Transverse colon (tissue), 4 donors: ENCODE measurements around the gene GALK2. TPM values are rescaled to one million over a fixed set of nuclear protein-coding genes. Genes with fewer than 3 reads are reported as not detected.

Experiments used
- DNase-seq: peaks from one replicate; pipeline ENCODE4 v3.0.0-alpha.2; 2019
- H3K27ac ChIP-seq, 4 donors: fragments of 200-600 bp; sonication (generic); 2 replicates each; pipeline ENCODE4 v1.5.1; 2016 to 2018; ENCODE audit warnings: inconsistent platforms in 4 of 4
- H3K27me3 ChIP-seq: fragments of 200-600 bp; sonication (generic); 2 replicates; pipeline ENCODE4 v1.5.1; 2017; ENCODE audit warnings: inconsistent platforms
- H3K36me3 ChIP-seq, 4 donors: fragments of 200-600 bp; sonication (generic); 2 replicates each; pipeline ENCODE4 v1.5.1; 2017 to 2019; ENCODE audit warnings: inconsistent platforms in 4 of 4
- H3K4me1 ChIP-seq, 4 donors: fragments of 200-600 bp; sonication (generic); 2 replicates each; pipeline ENCODE4 v1.5.1; 2017 to 2020; ENCODE audit warnings: inconsistent platforms in 4 of 4
- H3K4me3 ChIP-seq, 4 donors: fragments of 200-600 bp; sonication (generic); 1 replicate in 1 of 4; 2 replicates in 3 of 4; pipeline versions ENCODE4 v1.5.1 to v1.6.1; 2017 to 2019; ENCODE audit warnings: inconsistent platforms in 4 of 4
- H3K9me3 ChIP-seq, 2 donors: fragments of 200-600 bp; sonication (generic); 2 replicates each; pipeline ENCODE4 v1.5.1; 2017 to 2019; ENCODE audit warnings: inconsistent platforms in 2 of 2
- EP300 ChIP-seq: sonication (generic); formaldehyde crosslinking; IDR thresholded peaks from one replicate; pipeline ENCODE4 v1.6.1; 2017; ENCODE audit warnings: antibody characterized with exemption, low read depth
- POLR2A ChIP-seq: fragments of 450-650 bp; IDR thresholded peaks from one replicate; pipeline ENCODE4 v1.6.1; 2016; ENCODE audit warnings: antibody characterized with exemption, mild to moderate bottlenecking, moderate library complexity
- POLR2AphosphoS5 ChIP-seq, 3 donors: sonication (generic); formaldehyde crosslinking; IDR thresholded peaks; one replicate each; pipeline ENCODE4 v1.6.1; 2016; ENCODE audit warnings: antibody characterized with exemption in 3 of 3
- WGBS, 2 donors: methylation state at CpG; one replicate each; pipeline ENCODE4 v1.1.5; 2018; ENCODE audit warnings: low coverage in 1 of 2; 5-methylcytosine and 5-hydroxymethylcytosine counted together
- in situ Hi-C, 4 donors: fragments of 200-750 bp; cut with MboI; loops; one replicate each; pipeline versions ENCODE4 v1.15.0 to v1.15.1; 2017; ENCODE audit warnings: low sequenced_read_pairs in 3 of 4, low pct_ligation_motif_present in 1 of 4, low pct_unique_long_range_greater_than_20kb in 1 of 4
- intact Hi-C: fragments of 100-400 bp; cut with DNase I; formaldehyde crosslinking; loops from one replicate; pipeline ENCODE4 v1.15.1; 2023; ENCODE audit warnings: low total_unique reads
- total RNA-seq, 4 donors: library from RNA; depleted of rRNA; stranded (reverse); fragments of >200 nt; gene quantifications; one replicate each; pipeline ENCODE4 v1.1.0, GENCODE V29; 2016
- TF ChIP-seq, protein P1 (sequence below), 5 experiments: fragments of 200-600 bp in 3 of 5; fragments of 450-650 bp in 2 of 5; sonication (generic) in 3 of 5; IDR thresholded peaks; 1 replicate in 2 of 5; 2 replicates in 3 of 5; pipeline ENCODE4 v1.5.1; 2016 to 2017; ENCODE audit warnings: antibody characterized with exemption in 5 of 5, inconsistent platforms in 3 of 5, mild to moderate bottlenecking in 2 of 5, moderate library complexity in 1 of 5

Gene GALK2
- total RNA-seq, 4 donors from 2014 or later: 5.6 to 42.6 (median 30.7) TPM

- Histone ChIP-seq H3K36me3 (no peaks in the 10 kb centered on the region), H3K27me3 (no peaks in the 10 kb centered on the region), H3K27ac (peak overlapping the region; percentile 88 to 94 (median 92)), H3K4me3 (peak overlapping the region; percentile 82 to 97 (median 89)), H3K4me1 (peaks cover 0 to 46% (median 17%) of the 10 kb centered on the region in 4 donors), H3K9me3 (no peaks in the 10 kb centered on the region)
- in situ Hi-C loops: loop anchor here in 1 of 4 donors (10.0 kb wide), 1 partner anchor 290 kb away; no protein-coding TSS in a partner anchor
- intact Hi-C loops: no loop called here
- TF ChIP-seq POLR2A: no peak
- no peak for DNase-seq
- 0 to 5% methylated on average over 2 to 7 of the region's 7 CpGs for WGBS, 2 donors
These were observed 15.3 kb upstream of the GALK2 start for GRCh38 chr15:49154799-49155109.

GRCh38 chr15:49155110-49155833, 14.8 kb upstream of the GALK2 start, which contains the start of gene COPS2:
Gene COPS2 (minus strand): TSS chr15:49155599. CDS start chr15:49155578, 21 bp downstream.
- Histone ChIP-seq H3K36me3 (no peaks in the 10 kb centered on the region), H3K4me1 (peaks cover 0 to 45% (median 17%) of the 10 kb centered on the region in 4 donors), H3K9me3 (no peaks in the 10 kb centered on the region), H3K4me3 (peak within 1 kb of the TSS; percentile 82 to 97 (median 89)), H3K27me3 (no peaks in the 10 kb centered on the region), H3K27ac (peak within 1 kb of the TSS; percentile 88 to 94 (median 92))
- 0% methylated on average over 4 to 46 of the region's 46 CpGs for WGBS, 2 donors
- in situ Hi-C loops: loop anchor here in 1 of 4 donors (10.0 kb wide), 1 partner anchor 290 kb away; no protein-coding TSS in a partner anchor
- TF ChIP-seq POLR2AphosphoS5 (IDR thresholded peaks at IDR 0.05) (peak; percentile 80 to 92 (median 90)), POLR2A (peak; percentile 58), EP300 (no peak)
- intact Hi-C loops: no loop called here
- peak; percentile 96 for DNase-seq

DNA sequence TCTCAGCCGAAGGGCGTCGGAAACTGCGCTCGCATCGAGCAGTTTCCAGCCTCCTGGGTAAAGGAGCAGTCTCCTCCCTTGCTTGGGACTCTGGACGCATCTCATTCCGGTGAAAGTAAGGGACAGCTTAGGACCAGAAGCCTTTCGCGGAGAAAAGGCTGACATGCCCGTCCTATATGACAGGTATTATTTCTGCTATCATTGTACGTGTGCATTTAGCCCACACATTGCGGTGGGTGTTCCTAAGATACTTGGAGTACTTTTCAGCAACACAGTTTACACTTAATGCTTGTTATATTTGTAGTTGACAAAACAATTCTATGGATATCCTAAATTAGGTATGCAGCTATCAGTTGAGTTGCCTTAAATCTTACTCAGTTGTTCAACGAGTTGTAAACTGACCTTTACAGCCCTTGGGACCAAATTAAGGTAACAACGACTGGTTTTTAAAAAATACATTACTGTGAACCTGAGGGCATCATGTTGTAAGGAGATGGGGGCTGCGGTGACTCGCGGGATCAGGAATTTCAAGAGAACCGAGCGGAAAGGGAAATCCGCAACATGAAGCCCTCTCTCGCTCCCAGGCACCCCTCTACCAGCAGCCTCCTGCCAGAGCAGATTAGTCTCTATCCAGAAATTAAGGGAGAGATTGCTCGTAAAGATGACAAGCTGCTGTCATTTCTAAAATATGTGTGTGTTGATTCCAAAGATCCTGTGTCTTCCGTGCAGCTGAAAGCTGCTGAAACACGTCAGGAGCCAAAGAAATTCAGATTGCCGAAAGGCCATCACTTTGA, 14.0 kb upstream of the GALK2 start:
- intact Hi-C loops (no loop called here), in situ Hi-C loops (loop anchor here in 1 of 4 donors (10.0 kb wide), 1 partner anchor 291 kb away; no protein-coding TSS in a partner anchor)
- H3K4me3 ChIP-seq: peak overlapping the region; percentile 38 to 97 (median 88)

DNA sequence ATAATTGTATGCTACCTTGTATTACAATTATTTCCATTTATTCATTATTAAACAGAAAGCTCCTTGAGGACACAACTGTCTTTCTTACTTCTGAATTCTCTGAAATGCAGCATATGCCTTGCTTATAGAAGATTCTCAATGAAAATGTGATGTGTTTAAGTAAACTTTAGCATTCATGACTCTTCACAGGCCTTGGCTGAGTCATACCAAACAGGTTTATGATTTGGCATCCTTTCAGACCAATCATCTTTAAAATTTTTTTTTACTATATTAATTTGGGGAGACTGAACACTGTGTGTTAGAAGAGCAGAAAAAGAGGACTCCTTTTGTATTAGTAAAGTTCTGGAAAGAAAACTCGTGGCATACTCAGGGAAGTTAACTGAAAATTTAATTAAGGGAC, 6.4 kb upstream of the GALK2 start:
- no peak for DNase-seq
- 85 to 89% methylated on average over 1 of the region's 1 CpG for WGBS, 2 donors
- no peak overlapping the region for H3K27ac ChIP-seq
- no peaks in the 10 kb centered on the region for H3K4me1 ChIP-seq
- H3K4me3 ChIP-seq: no peak overlapping the region
- intact Hi-C loops (no loop called here), in situ Hi-C loops (no loop called here)
- H3K9me3 ChIP-seq: no peaks in the 10 kb centered on the region
- peaks cover 0 to 4% (median 0%) of the 10 kb centered on the region in 4 donors for H3K36me3 ChIP-seq
- no peaks in the 10 kb centered on the region for H3K27me3 ChIP-seq
- TF ChIP-seq, protein P1, sequence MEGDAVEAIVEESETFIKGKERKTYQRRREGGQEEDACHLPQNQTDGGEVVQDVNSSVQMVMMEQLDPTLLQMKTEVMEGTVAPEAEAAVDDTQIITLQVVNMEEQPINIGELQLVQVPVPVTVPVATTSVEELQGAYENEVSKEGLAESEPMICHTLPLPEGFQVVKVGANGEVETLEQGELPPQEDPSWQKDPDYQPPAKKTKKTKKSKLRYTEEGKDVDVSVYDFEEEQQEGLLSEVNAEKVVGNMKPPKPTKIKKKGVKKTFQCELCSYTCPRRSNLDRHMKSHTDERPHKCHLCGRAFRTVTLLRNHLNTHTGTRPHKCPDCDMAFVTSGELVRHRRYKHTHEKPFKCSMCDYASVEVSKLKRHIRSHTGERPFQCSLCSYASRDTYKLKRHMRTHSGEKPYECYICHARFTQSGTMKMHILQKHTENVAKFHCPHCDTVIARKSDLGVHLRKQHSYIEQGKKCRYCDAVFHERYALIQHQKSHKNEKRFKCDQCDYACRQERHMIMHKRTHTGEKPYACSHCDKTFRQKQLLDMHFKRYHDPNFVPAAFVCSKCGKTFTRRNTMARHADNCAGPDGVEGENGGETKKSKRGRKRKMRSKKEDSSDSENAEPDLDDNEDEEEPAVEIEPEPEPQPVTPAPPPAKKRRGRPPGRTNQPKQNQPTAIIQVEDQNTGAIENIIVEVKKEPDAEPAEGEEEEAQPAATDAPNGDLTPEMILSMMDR (IDR thresholded peaks at IDR 0.05): no peak
- TF ChIP-seq POLR2AphosphoS5 (IDR thresholded peaks at IDR 0.05) (no peak), POLR2A (no peak), EP300 (no peak)

More for the DNA sequence above, 14.0 kb upstream of the GALK2 start:
- Histone ChIP-seq H3K36me3 (no peaks in the 10 kb centered on the region), H3K4me1 (peaks cover 0 to 45% (median 17%) of the 10 kb centered on the region in 4 donors), H3K9me3 (no peaks in the 10 kb centered on the region), H3K27ac (peak overlapping the region; percentile 88 to 94 (median 92)), H3K27me3 (no peaks in the 10 kb centered on the region)
- TF ChIP-seq, protein P1 (IDR thresholded peaks at IDR 0.05): no peak
- TF ChIP-seq EP300 (no peak), POLR2A (no peak), POLR2AphosphoS5 (IDR thresholded peaks at IDR 0.05) (no peak)
- peak; percentile 11 for DNase-seq
- 0 to 1% methylated on average over 7 to 26 of the region's 26 CpGs for WGBS, 2 donors

DNA sequence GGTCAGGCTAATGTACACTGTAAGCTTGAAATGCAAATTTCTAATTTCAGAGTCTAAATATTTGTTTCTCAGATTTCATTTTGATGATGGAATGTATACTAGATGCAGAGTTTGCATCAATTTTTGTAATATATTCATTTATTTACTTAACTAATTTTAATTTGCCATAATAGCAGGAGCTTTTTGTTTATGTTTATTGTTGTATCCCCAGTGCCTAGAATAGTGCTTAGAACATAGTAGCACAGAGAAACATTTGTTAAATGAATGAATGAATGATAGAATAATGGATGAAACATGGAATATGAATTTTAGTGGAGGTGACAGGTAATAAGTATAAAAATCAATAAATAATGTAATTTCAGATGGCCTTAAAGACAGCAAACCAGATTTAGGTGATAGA, 5.2 kb upstream of the GALK2 start:
- Histone ChIP-seq H3K27ac (no peak overlapping the region), H3K4me3 (no peak overlapping the region), H3K36me3 (peaks cover 0 to 4% (median 0%) of the 10 kb centered on the region in 4 donors), H3K9me3 (no peaks in the 10 kb centered on the region), H3K27me3 (no peaks in the 10 kb centered on the region), H3K4me1 (peaks cover 0 to 5% (median 2%) of the 10 kb centered on the region in 4 donors)
- in situ Hi-C loops: no loop called here
- no peak for DNase-seq
- intact Hi-C loops: no loop called here
- no peak for TF ChIP-seq POLR2AphosphoS5 (IDR thresholded peaks at IDR 0.05)
- TF ChIP-seq EP300: no peak
- TF ChIP-seq POLR2A: no peak
- TF ChIP-seq, protein P1 (IDR thresholded peaks at IDR 0.05): no peak
